ENCODE data around the gene MYO1G.

GRCh38 chr7:44971188-44971901 is 7.5 kb downstream of the MYO1G start:
- TF ChIP-seq CTCF (conservative IDR thresholded peaks at IDR 0.05; ENCODE audit: low read depth, low read length), result no peak
- TF ChIP-seq EZH2 (IDR thresholded peaks at IDR 0.05; ENCODE audit: borderline replicate concordance, low read depth, low read length, poor library complexity, severe bottlenecking), result no peak
